Ureter (tissue), 1 donor: ENCODE measurements around the gene IFITM1. TPM values are rescaled to one million over a fixed set of nuclear protein-coding genes. Genes with fewer than 3 reads are reported as not detected.

Source experiments
- total RNA-seq: library from RNA; stranded (reverse); gene quantifications from one replicate; pipeline ENCODE4 v1.2.4, GENCODE V29; 2023
- donor health status: DM: yes; HTN: yes; CAD: no.

IFITM1 gene
- total RNA-seq, 1 donor from 2014 or later = 150 TPM

Other genes starting within 250 kb of the IFITM1 start
- gene SCGB1C1, start 121.0 kb upstream of the IFITM1 start, total RNA-seq = not detected
- gene BET1L, start 106.6 kb upstream of the IFITM1 start, total RNA-seq = 59.9 TPM
- gene RIC8A, start 106.3 kb upstream of the IFITM1 start, total RNA-seq = 108 TPM
- 13.9 TPM for gene SIRT3, start 77.7 kb upstream of the IFITM1 start, total RNA-seq
- 87.5 TPM for gene PSMD13, start 77.1 kb upstream of the IFITM1 start, total RNA-seq
- 0.36 TPM for gene NLRP6, start 35.6 kb upstream of the IFITM1 start, total RNA-seq
- gene PGGHG, start 24.9 kb upstream of the IFITM1 start, total RNA-seq = 45.0 TPM
- gene IFITM5, start 14.5 kb upstream of the IFITM1 start, total RNA-seq = not detected
- gene IFITM2, start 6.2 kb upstream of the IFITM1 start, total RNA-seq = 408 TPM
- gene IFITM3, start 6.8 kb downstream of the IFITM1 start, total RNA-seq = 536 TPM
- gene B4GALNT4, start 55.5 kb downstream of the IFITM1 start, total RNA-seq = 3.3 TPM
- 78.5 TPM for gene PKP3, start 80.2 kb downstream of the IFITM1 start, total RNA-seq
- gene SIGIRR, start 101.0 kb downstream of the IFITM1 start, total RNA-seq = 73.9 TPM
- 17.9 TPM for gene ANO9, start 128.0 kb downstream of the IFITM1 start, total RNA-seq
- gene PTDSS2, start 136.2 kb downstream of the IFITM1 start, total RNA-seq = 28.6 TPM
- gene RNH1, start 193.2 kb downstream of the IFITM1 start, total RNA-seq = 182 TPM
- 85.3 TPM for gene HRAS, start 221.5 kb downstream of the IFITM1 start, total RNA-seq
- gene LRRC56, start 223.5 kb downstream of the IFITM1 start, total RNA-seq = 3.4 TPM
- 8.8 TPM for gene LMNTD2, start 246.7 kb downstream of the IFITM1 start, total RNA-seq
- 54.9 TPM for gene RASSF7, start 246.9 kb downstream of the IFITM1 start, total RNA-seq